Lower leg skin (tissue), 4 donors: ENCODE results near the gene SEMA3D. TPM values are rescaled to one million over a fixed set of nuclear protein-coding genes. Genes with fewer than 3 reads are reported as not detected.

Experiments
- DNase-seq, 2 donors: peaks; one replicate each; pipeline ENCODE4 v3.0.0-alpha.2; 2019; ENCODE audit warnings: low spot score in 2 of 2
- H3K4me3 ChIP-seq: fragments of 200-600 bp; sonication (generic); 2 replicates; pipeline ENCODE4 v1.5.1; 2017; ENCODE audit warnings: mild to moderate bottlenecking, low read depth; ENCODE audit not compliant: poor library complexity, severe bottlenecking
- CTCF ChIP-seq, 3 donors: fragments of 450-650 bp; IDR thresholded peaks; one replicate each; pipeline ENCODE4 v1.5.1; 2016; ENCODE audit warnings: antibody characterized with exemption in 3 of 3, mild to moderate bottlenecking in 3 of 3, moderate library complexity in 2 of 3
- POLR2A ChIP-seq, 2 donors: fragments of 450-650 bp; IDR thresholded peaks; one replicate each; pipeline ENCODE4 v1.6.1; 2016 to 2017; ENCODE audit warnings: antibody characterized with exemption in 2 of 2, mild to moderate bottlenecking in 1 of 2, moderate library complexity in 1 of 2
- WGBS, 2 donors: methylation state at CpG; one replicate each; pipeline ENCODE4 v1.1.5; 2018; 5-methylcytosine and 5-hydroxymethylcytosine counted together
- intact Hi-C: fragments of 100-400 bp; cut with DNase I; formaldehyde crosslinking; loops from one replicate; pipeline ENCODE4 v1.15.0; 2023; ENCODE audit warnings: low total_unique reads
- total RNA-seq, 4 donors: library from RNA; depleted of rRNA; stranded (reverse); fragments of >200 nt; gene quantifications; one replicate each; pipeline ENCODE4 v1.1.0, GENCODE V29; 2016

SEMA3D gene
- total RNA-seq, 4 donors from 2014 or later: 2.4 to 4.7 (median 2.7) TPM

GRCh38 chr7:85217085-85217484, 30.2 kb upstream of the SEMA3D start:
- no peak for DNase-seq
- 78 to 79% methylated on average over 2 of the region's 2 CpGs for WGBS, 2 donors
- intact Hi-C loops: no loop called here
- TF ChIP-seq POLR2A (IDR thresholded peaks at IDR 0.05) (no peak), CTCF (IDR thresholded peaks at IDR 0.05) (no peak)
- H3K4me3 ChIP-seq: no peak overlapping the region

GRCh38 chr7:85215098-85215497, 28.2 kb upstream of the SEMA3D start:
- no peak for TF ChIP-seq CTCF (IDR thresholded peaks at IDR 0.05)
- no peak for TF ChIP-seq POLR2A (IDR thresholded peaks at IDR 0.05)
- no peak for DNase-seq
- intact Hi-C loops: no loop called here
- WGBS, 2 donors: 89 to 94% methylated on average over 1 of the region's 1 CpG
- no peak overlapping the region for H3K4me3 ChIP-seq

GRCh38 chr7:85213500-85213899, 26.6 kb upstream of the SEMA3D start:
- TF ChIP-seq CTCF (IDR thresholded peaks at IDR 0.05) (no peak), POLR2A (IDR thresholded peaks at IDR 0.05) (no peak)
- intact Hi-C loops: no loop called here
- no peak overlapping the region for H3K4me3 ChIP-seq
- 60 to 68% methylated on average over 1 of the region's 1 CpG for WGBS, 2 donors
- no peak for DNase-seq

DNA sequence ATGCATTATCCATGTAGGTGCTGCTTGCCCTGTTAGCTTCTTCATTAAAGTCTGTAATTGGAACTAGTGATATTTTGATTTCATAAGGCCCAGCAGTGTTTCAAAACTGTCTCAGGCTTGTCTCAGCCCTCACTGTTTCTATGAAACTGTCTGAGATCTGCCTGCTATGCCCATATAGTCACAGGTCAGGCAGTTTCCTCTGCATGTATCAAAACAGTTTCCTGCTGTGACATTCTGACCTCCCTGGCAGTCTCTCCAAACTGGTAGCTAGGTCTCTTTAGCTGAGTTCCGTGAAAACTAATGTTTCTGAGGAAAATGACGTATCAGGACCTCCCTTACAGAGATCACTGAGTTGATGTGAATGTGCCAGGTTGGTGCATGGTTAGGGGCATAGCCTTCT, 18.9 kb upstream of the SEMA3D start:
- intact Hi-C loops: no loop called here

DNA sequence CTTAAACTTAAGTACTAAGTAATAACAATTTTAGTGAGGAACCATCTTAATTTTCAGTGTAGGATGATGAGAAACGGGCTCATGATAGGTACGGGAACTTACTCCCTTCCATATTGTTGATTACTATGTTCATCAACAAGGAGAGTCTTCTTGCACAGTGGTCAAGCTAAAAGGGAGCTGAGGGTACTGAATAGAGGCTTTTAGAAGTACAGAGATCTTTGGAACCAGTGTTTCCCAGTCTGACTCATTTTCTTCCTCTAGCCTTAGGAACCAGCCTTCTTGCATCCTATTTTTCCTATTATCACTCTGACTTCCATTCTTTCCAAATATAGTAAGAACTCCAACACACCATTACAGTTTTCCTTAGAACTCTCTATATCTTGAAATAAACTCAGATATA, 17.6 kb upstream of the SEMA3D start:
- TF ChIP-seq CTCF (IDR thresholded peaks at IDR 0.05): no peak
- no peak for TF ChIP-seq POLR2A (IDR thresholded peaks at IDR 0.05)
- intact Hi-C loops: no loop called here
- DNase-seq: no peak
- H3K4me3 ChIP-seq: no peak overlapping the region
- 43 to 45% methylated on average over 2 of the region's 2 CpGs for WGBS, 2 donors

More for the DNA sequence above, 18.9 kb upstream of the SEMA3D start:
- no peak for TF ChIP-seq POLR2A (IDR thresholded peaks at IDR 0.05)
- no peak for TF ChIP-seq CTCF (IDR thresholded peaks at IDR 0.05)
- DNase-seq: no peak
- WGBS, 2 donors: 55 to 66% methylated on average over 2 of the region's 2 CpGs
- no peak overlapping the region for H3K4me3 ChIP-seq

DNA sequence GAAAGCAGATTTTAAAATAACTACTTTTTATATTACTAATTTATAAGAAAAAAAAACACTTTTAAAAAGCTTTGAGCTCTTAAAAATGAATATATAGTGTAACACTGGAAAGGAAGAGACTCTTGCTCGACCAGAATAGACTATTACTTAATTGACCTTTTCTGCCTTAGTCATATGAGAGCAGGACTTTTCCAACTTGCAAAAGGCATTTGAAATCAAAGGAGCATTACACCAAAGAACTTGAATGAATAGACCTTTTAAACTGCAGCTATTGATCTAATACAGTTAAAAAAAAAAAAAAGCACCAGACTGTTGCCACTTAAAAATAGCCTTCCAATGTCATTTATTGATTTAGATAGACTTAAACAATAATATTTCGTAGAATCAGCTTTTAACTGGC, 17.2 kb upstream of the SEMA3D start:
- intact Hi-C loops: no loop called here

More for the DNA sequence above, 17.2 kb upstream of the SEMA3D start:
- DNase-seq: no peak
- TF ChIP-seq CTCF (IDR thresholded peaks at IDR 0.05): no peak
- TF ChIP-seq POLR2A (IDR thresholded peaks at IDR 0.05): no peak
- no peak overlapping the region for H3K4me3 ChIP-seq
- WGBS, 2 donors: 75 to 76% methylated on average over 2 of the region's 2 CpGs
